SK-N-SH treated with all-trans-retinoic acid at 6 μM for 48 hours (cell line): ENCODE results near the gene DTWD2.
"Not testable (repeated sequence)": the region's sequence is repeated elsewhere in the genome, so short reads cannot be mapped to it uniquely, and the experiment has no call there.

Source experiments
- ATAC-seq: fragments of 200-7000 bp; cut with Tn5 transposase; 3 replicates; pipeline ENCODE4 v1.9.1; 2020; ENCODE audit warnings: mild to moderate bottlenecking, moderate library complexity
- ARNTL ChIP-seq: fragments of 450-650 bp; formaldehyde crosslinking; IDR thresholded peaks from 2 replicates; pipeline ENCODE4 v1.5.0; 2020; ENCODE audit warnings: low read depth, mild to moderate bottlenecking, moderate library complexity, borderline replicate concordance
- BACH2 ChIP-seq: fragments of 250-450 bp; sonication (Bioruptor Pico); IDR thresholded peaks from 2 replicates; pipeline ENCODE4 v1.9.0; 2021; ENCODE audit warnings: mild to moderate bottlenecking, borderline replicate concordance
- CREB5 ChIP-seq: fragments of 250-450 bp; sonication (Bioruptor Pico); IDR thresholded peaks from 2 replicates; pipeline ENCODE4 v1.5.1; 2020; ENCODE audit warnings: low read depth, mild to moderate bottlenecking, moderate library complexity
- CSDC2 ChIP-seq: fragments of 250-450 bp; sonication (Bioruptor Pico); IDR thresholded peaks from 2 replicates; pipeline ENCODE4 v1.5.0; 2020; ENCODE audit warnings: mild to moderate bottlenecking, moderate library complexity
- CSRNP3 ChIP-seq: fragments of 250-450 bp; sonication (Bioruptor Pico); IDR thresholded peaks from 2 replicates; pipeline ENCODE4 v1.5.1; 2021; ENCODE audit warnings: mild to moderate bottlenecking, moderate library complexity
- ESRRG ChIP-seq: fragments of 250-450 bp; sonication (Bioruptor Pico); IDR thresholded peaks from 2 replicates; pipeline ENCODE4 v1.6.1; 2021; ENCODE audit warnings: mild to moderate bottlenecking
- GLIS3 ChIP-seq: fragments of 250-450 bp; sonication (Bioruptor Pico); IDR thresholded peaks from 2 replicates; pipeline ENCODE4 v1.5.0; 2020; ENCODE audit warnings: mild to moderate bottlenecking, moderate library complexity
- ISL1 ChIP-seq: fragments of 250-450 bp; sonication (Bioruptor Pico); IDR thresholded peaks from 2 replicates; pipeline ENCODE4 v2.1.2; 2022; ENCODE audit warnings: mild to moderate bottlenecking, moderate library complexity
- OSR1 ChIP-seq: fragments of 250-450 bp; sonication (Bioruptor Pico); IDR thresholded peaks from 2 replicates; pipeline ENCODE4 v1.8.0; 2022; ENCODE audit warnings: moderate library complexity, mild to moderate bottlenecking, inconsistent platforms
- PATZ1 ChIP-seq: fragments of 250-450 bp; sonication (Bioruptor Pico); IDR thresholded peaks from 2 replicates; pipeline ENCODE4 v1.8.0; 2020; ENCODE audit warnings: mild to moderate bottlenecking, moderate library complexity, borderline replicate concordance
- POU6F1 ChIP-seq: fragments of 250-450 bp; sonication (Bioruptor Pico); IDR thresholded peaks from 2 replicates; pipeline ENCODE4 v1.8.0; 2021; ENCODE audit warnings: low read depth, mild to moderate bottlenecking, moderate library complexity, borderline replicate concordance
- PPARA ChIP-seq: fragments of 250-450 bp; sonication (Bioruptor Pico); IDR thresholded peaks from 2 replicates; pipeline ENCODE4 v1.5.0; 2020; ENCODE audit warnings: mild to moderate bottlenecking, borderline replicate concordance
- SNAI2 ChIP-seq: fragments of 250-450 bp; sonication (Bioruptor Pico); IDR thresholded peaks from 2 replicates; pipeline ENCODE4 v1.5.0; 2020; ENCODE audit warnings: mild to moderate bottlenecking, moderate library complexity
- TCF4 ChIP-seq: fragments of 250-450 bp; sonication (Bioruptor Pico); IDR thresholded peaks from 2 replicates; pipeline ENCODE4 v1.8.0; 2021; ENCODE audit warnings: mild to moderate bottlenecking, moderate library complexity, borderline replicate concordance
- TOX ChIP-seq: fragments of 250-450 bp; sonication (Bioruptor Pico); IDR thresholded peaks from 2 replicates; pipeline ENCODE4 v1.8.0; 2021; ENCODE audit warnings: mild to moderate bottlenecking, moderate library complexity, borderline replicate concordance
- TSHZ2 ChIP-seq: fragments of 250-450 bp; sonication (Bioruptor Pico); IDR thresholded peaks from 2 replicates; pipeline ENCODE4 v1.5.0; 2020; ENCODE audit warnings: mild to moderate bottlenecking, moderate library complexity
- ZC3H10 ChIP-seq: fragments of 250-450 bp; sonication (Bioruptor Pico); IDR thresholded peaks from 2 replicates; pipeline ENCODE4 v1.5.1; 2021; ENCODE audit warnings: mild to moderate bottlenecking, moderate library complexity
- ZFP3 ChIP-seq: fragments of 250-450 bp; sonication (Bioruptor Pico); IDR thresholded peaks from 2 replicates; pipeline ENCODE4 v1.5.0; 2020; ENCODE audit warnings: mild to moderate bottlenecking, moderate library complexity
- ZFP30 ChIP-seq: fragments of 450-650 bp; formaldehyde crosslinking; IDR thresholded peaks from 2 replicates; pipeline ENCODE4 v1.5.0; 2022; ENCODE audit warnings: mild to moderate bottlenecking, moderate library complexity
- ZNF565 ChIP-seq: fragments of 450-650 bp; formaldehyde crosslinking; conservative IDR thresholded peaks from 2 replicates; pipeline ENCODE4 v1.5.0; 2020; ENCODE audit warnings: low read depth, mild to moderate bottlenecking, moderate library complexity
- ZNF70 ChIP-seq: fragments of 450-650 bp; formaldehyde crosslinking; IDR thresholded peaks from 2 replicates; pipeline ENCODE4 v1.5.0; 2020; ENCODE audit warnings: mild to moderate bottlenecking, moderate library complexity
- ZNF8 ChIP-seq: fragments of 450-650 bp; formaldehyde crosslinking; IDR thresholded peaks from 2 replicates; pipeline ENCODE4 v1.5.0; 2020; ENCODE audit warnings: mild to moderate bottlenecking, moderate library complexity

The DTWD2 gene

GRCh38 chr5:118854819-118855218, 133.5 kb downstream of the DTWD2 start:
- TF ChIP-seq ZNF565 (CRISPR knock-in tag) = no peak
- no peak for TF ChIP-seq CSRNP3 (CRISPR knock-in tag)
- no peak for TF ChIP-seq SNAI2 (CRISPR knock-in tag)
- ATAC-seq = no peak

DNA sequence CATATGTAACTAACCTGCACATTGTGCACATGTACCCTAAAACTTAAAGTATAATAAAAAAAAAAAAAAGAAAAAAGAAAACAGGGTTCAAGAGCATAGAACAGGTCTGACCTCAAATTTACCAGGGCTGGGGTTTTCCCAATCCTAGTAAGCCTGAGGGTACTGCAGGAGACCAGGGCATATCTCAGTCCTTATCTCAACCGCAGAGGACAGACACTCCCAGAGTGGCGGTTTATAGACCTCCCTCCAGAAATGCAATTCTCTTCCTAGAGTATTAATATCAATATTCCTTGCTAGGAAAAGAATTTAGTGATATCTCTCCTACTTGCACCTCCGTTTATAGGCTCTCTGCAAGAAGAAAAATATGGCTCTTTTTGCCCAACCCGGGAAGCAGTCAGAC, 136.6 kb downstream of the DTWD2 start:
- ATAC-seq = not testable (repeated sequence)

DNA sequence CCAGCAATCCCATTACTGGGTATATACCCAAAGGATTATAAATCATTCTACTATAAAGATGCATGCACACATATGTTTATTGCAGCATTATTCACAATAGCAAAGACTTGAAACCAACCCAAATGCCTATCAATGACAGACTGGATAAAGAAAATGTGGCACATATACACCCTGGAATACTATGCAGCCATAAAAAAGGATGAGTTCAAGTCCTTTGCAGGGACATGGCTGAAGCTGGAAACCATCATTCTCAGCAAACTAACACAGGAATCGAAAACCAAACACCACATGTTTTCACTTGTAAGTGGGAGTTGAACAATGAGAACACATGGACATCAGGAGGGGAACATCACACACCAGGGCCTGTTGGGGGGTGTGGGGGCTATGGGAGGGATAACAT, 138.8 kb downstream of the DTWD2 start:
- not testable (repeated sequence) for ATAC-seq

- no peak for TF ChIP-seq TCF4 (CRISPR knock-in tag)
- no peak for TF ChIP-seq PATZ1 (CRISPR knock-in tag)
- TF ChIP-seq ISL1 = no peak
- no peak for TF ChIP-seq OSR1
- no peak for TF ChIP-seq TOX (CRISPR knock-in tag)
- no peak for TF ChIP-seq ZC3H10 (CRISPR knock-in tag)
- no peak for TF ChIP-seq ARNTL
- no peak for TF ChIP-seq ESRRG (CRISPR knock-in tag)
- no peak for TF ChIP-seq POU6F1 (CRISPR knock-in tag)
- TF ChIP-seq ZNF70 (CRISPR knock-in tag) = no peak
- TF ChIP-seq CREB5 (CRISPR knock-in tag) = no peak
- TF ChIP-seq PPARA = no peak
- no peak for TF ChIP-seq ZNF565 (CRISPR knock-in tag)
- TF ChIP-seq TSHZ2 = no peak
- no peak for TF ChIP-seq BACH2 (CRISPR knock-in tag)
- no peak for TF ChIP-seq ZFP30 (CRISPR knock-in tag)
- TF ChIP-seq ZNF8 = no peak
- ATAC-seq = no peak
These were observed 144.0 kb downstream of the DTWD2 start for GRCh38 chr5:118844351-118844750.

- no peak for ATAC-seq
- TF ChIP-seq ESRRG (CRISPR knock-in tag) (no peak), PPARA (no peak), POU6F1 (CRISPR knock-in tag) (no peak), BACH2 (CRISPR knock-in tag) (no peak), ZFP3 (CRISPR knock-in tag) (no peak), CSRNP3 (CRISPR knock-in tag) (no peak), CSDC2 (CRISPR knock-in tag) (no peak), ZNF70 (CRISPR knock-in tag) (no peak), ARNTL (no peak), TOX (CRISPR knock-in tag) (no peak), GLIS3 (no peak), ISL1 (no peak), SNAI2 (CRISPR knock-in tag) (no peak), ZC3H10 (CRISPR knock-in tag) (no peak), OSR1 (no peak)
These were observed 153.6 kb downstream of the DTWD2 start for GRCh38 chr5:118834710-118835109.
